H9 (cell line): ENCODE results near the gene ACAP3. TPM values are rescaled to one million over a fixed set of nuclear protein-coding genes. Genes with fewer than 3 reads are reported as not detected.

ENCODE experiments used
- DNase-seq: peaks from one replicate; pipeline ENCODE4 v3.0.0-alpha.2; 2017
- H2AFZ ChIP-seq: one replicate; pipeline ENCODE4 v1.6.1; 2013; ENCODE audit warnings: mild to moderate bottlenecking, low read length, control low read depth, moderate library complexity
- H2AK5ac ChIP-seq: 2 replicates; pipeline ENCODE4 v1.6.1; 2013; ENCODE audit warnings: low read length, control low read depth, mixed read lengths; ENCODE audit not compliant: insufficient read length
- H2BK120ac ChIP-seq: one replicate; pipeline ENCODE4 v1.6.1; 2013; ENCODE audit warnings: low read depth, mild to moderate bottlenecking, low read length, control low read depth, inconsistent platforms; ENCODE audit not compliant: poor library complexity, severe bottlenecking
- H2BK12ac ChIP-seq: 2 replicates; pipeline ENCODE4 v1.6.1; 2013; ENCODE audit warnings: low read length, control low read depth, mixed read lengths, low read depth; ENCODE audit not compliant: insufficient read length
- H2BK15ac ChIP-seq: 2 replicates; pipeline ENCODE4 v1.6.1; 2013; ENCODE audit warnings: low read depth, low read length, control low read depth
- H2BK20ac ChIP-seq: one replicate; pipeline ENCODE4 v1.6.1; 2013; ENCODE audit warnings: low read depth, mild to moderate bottlenecking, low read length, control low read depth, inconsistent platforms; ENCODE audit not compliant: poor library complexity, severe bottlenecking
- H2BK5ac ChIP-seq: 2 replicates; pipeline ENCODE4 v1.6.1; 2013; ENCODE audit warnings: low read length, control low read depth, mixed read lengths; ENCODE audit not compliant: insufficient read length
- H3K14ac ChIP-seq: 2 replicates; pipeline ENCODE4 v1.6.1; 2013; ENCODE audit warnings: low read length, control low read depth; ENCODE audit not compliant: insufficient read depth
- H3K18ac ChIP-seq: 2 replicates; pipeline ENCODE4 v1.6.1; 2013; ENCODE audit warnings: low read depth, mild to moderate bottlenecking, mixed read lengths, low read length, control low read depth; ENCODE audit not compliant: insufficient read length
- H3K23ac ChIP-seq: 2 replicates; pipeline ENCODE4 v1.6.1; 2013; ENCODE audit warnings: low read length, control low read depth, mixed read lengths, low read depth; ENCODE audit not compliant: insufficient read length
- H3K23me2 ChIP-seq: 2 replicates; pipeline ENCODE4 v1.6.1; 2013; ENCODE audit warnings: low read depth, mild to moderate bottlenecking, mixed read lengths, low read length, control low read depth; ENCODE audit not compliant: insufficient read length, poor library complexity, severe bottlenecking
- H3K27ac ChIP-seq: 2 replicates; pipeline ENCODE4 v1.5.1; 2013; ENCODE audit warnings: low read length, control low read depth, mixed read lengths, low read depth; ENCODE audit not compliant: insufficient read length
- H3K27me3 ChIP-seq: 2 replicates; pipeline ENCODE4 v1.6.1; 2013; ENCODE audit warnings: low read length, control low read depth, inconsistent platforms; ENCODE audit not compliant: insufficient read depth
- H3K4ac ChIP-seq: 2 replicates; pipeline ENCODE4 v1.6.1; 2013; ENCODE audit warnings: low read depth, mild to moderate bottlenecking, control low read depth, inconsistent platforms, low read length, moderate library complexity
- H3K4me1 ChIP-seq: 2 replicates; pipeline ENCODE4 v1.6.1; 2013; ENCODE audit warnings: low read length, control low read depth, inconsistent platforms; ENCODE audit not compliant: insufficient read depth
- H3K4me2 ChIP-seq: 2 replicates; pipeline ENCODE4 v1.6.1; 2013; ENCODE audit warnings: low read length, control low read depth, mixed read lengths; ENCODE audit not compliant: insufficient read length, insufficient read depth
- H3K56ac ChIP-seq: 2 replicates; pipeline ENCODE4 v1.6.1; 2013; ENCODE audit warnings: low read depth, mild to moderate bottlenecking, mixed read lengths, low read length, control low read depth; ENCODE audit not compliant: insufficient read length
- H3K79me1 ChIP-seq: 2 replicates; pipeline ENCODE4 v1.6.1; 2013; ENCODE audit warnings: low read depth, mild to moderate bottlenecking, moderate library complexity, low read length, control low read depth, inconsistent platforms; ENCODE audit not compliant: insufficient read depth, poor library complexity, severe bottlenecking
- H3K79me2 ChIP-seq: 2 replicates; pipeline ENCODE4 v1.6.1; 2013; ENCODE audit warnings: low read length, control low read depth, inconsistent platforms; ENCODE audit not compliant: insufficient read depth
- H3K9ac ChIP-seq: 2 replicates; pipeline ENCODE4 v1.6.1; 2013; ENCODE audit warnings: low read length, control low read depth, mixed read lengths; ENCODE audit not compliant: insufficient read length; ENCODE audit errors: extremely low read depth
- H3K9me3 ChIP-seq: one replicate; pipeline ENCODE4 v1.6.1; 2013; ENCODE audit warnings: low read depth, low read length, inconsistent platforms; ENCODE audit not compliant: control insufficient read depth
- H3T11ph ChIP-seq: one replicate; pipeline ENCODE4 v1.6.1; 2013; ENCODE audit warnings: mild to moderate bottlenecking, low read length, control low read depth, inconsistent platforms
- H4K20me1 ChIP-seq: one replicate; pipeline ENCODE4 v1.6.1; 2013; ENCODE audit not compliant: control insufficient read depth, insufficient read length, insufficient read depth
- H4K5ac ChIP-seq: 2 replicates; pipeline ENCODE4 v1.6.1; 2013; ENCODE audit warnings: low read depth, mild to moderate bottlenecking, mixed read lengths, low read length, control low read depth; ENCODE audit not compliant: insufficient read length
- H4K8ac ChIP-seq: replicated peaks from 2 replicates; pipeline ENCODE4 v1.6.1; 2013; ENCODE audit warnings: low read length, control low read depth, mixed read lengths, low read depth; ENCODE audit not compliant: insufficient read length
- H4K91ac ChIP-seq: 2 replicates; pipeline ENCODE4 v1.6.1; 2013; ENCODE audit warnings: low read depth, mild to moderate bottlenecking, moderate library complexity, mixed read lengths, low read length, control low read depth; ENCODE audit not compliant: insufficient read length
- H3K27ac Mint-ChIP-seq, 3 experiments: 2 replicates in 2 of 3; 3 replicates in 1 of 3; pipeline ENCODE4 v1.8.0; 2020 to 2021; ENCODE audit warnings: mixed read lengths in 3 of 3, mild to moderate bottlenecking in 1 of 3, moderate library complexity in 1 of 3
- H3K27me3 Mint-ChIP-seq: 2 replicates; pipeline ENCODE4 v1.8.0; 2021; ENCODE audit warnings: low read depth, mild to moderate bottlenecking, moderate library complexity, mixed read lengths
- H3K36me3 Mint-ChIP-seq, 3 experiments: 2 replicates in 2 of 3; 3 replicates in 1 of 3; pipeline ENCODE4 v1.8.0; 2020 to 2021; ENCODE audit warnings: low read depth in 3 of 3, mixed read lengths in 3 of 3; ENCODE audit not compliant: insufficient read depth in 1 of 3
- H3K4me1 Mint-ChIP-seq, 2 experiments: 2 replicates each; pipeline ENCODE4 v1.8.0; 2020; ENCODE audit warnings: mixed read lengths in 2 of 2
- H3K4me3 Mint-ChIP-seq, 2 experiments: 2 replicates in 1 of 2; 3 replicates in 1 of 2; pipeline ENCODE4 v1.8.0; 2020 to 2021; ENCODE audit warnings: mild to moderate bottlenecking in 2 of 2, mixed read lengths in 2 of 2, moderate library complexity in 1 of 2
- H3K9me3 Mint-ChIP-seq, 2 experiments: 2 replicates in 1 of 2; 3 replicates in 1 of 2; pipeline ENCODE4 v1.8.0; 2020; ENCODE audit warnings: mild to moderate bottlenecking in 2 of 2, mixed read lengths in 2 of 2, moderate library complexity in 1 of 2
- CTCF ChIP-seq: fragments of 200-600 bp; sonication (generic); conservative IDR thresholded peaks from 3 replicates; pipeline ENCODE4 v1.8.0; 2021; ENCODE audit warnings: antibody characterized with exemption, mild to moderate bottlenecking
- WGBS: extraction: QIAGEN DNeasy Blood & Tissue Kit; methylation state at CpG from one replicate; pipeline ENCODE4 v1.1.7; 2013; ENCODE audit warnings: missing lambda C conversion rate, low lambda C conversion rate, mixed read lengths; ENCODE audit not compliant: insufficient read length; ENCODE audit errors: extremely low coverage; 5-methylcytosine and 5-hydroxymethylcytosine counted together
- total RNA-seq: library from RNA; stranded (reverse); gene quantifications from 2 replicates; pipeline ENCODE4 v1.2.1, GENCODE V29; 2021

The ACAP3 gene
- total RNA-seq, 1 experiment from 2014 or later: 41.4 TPM

DNA sequence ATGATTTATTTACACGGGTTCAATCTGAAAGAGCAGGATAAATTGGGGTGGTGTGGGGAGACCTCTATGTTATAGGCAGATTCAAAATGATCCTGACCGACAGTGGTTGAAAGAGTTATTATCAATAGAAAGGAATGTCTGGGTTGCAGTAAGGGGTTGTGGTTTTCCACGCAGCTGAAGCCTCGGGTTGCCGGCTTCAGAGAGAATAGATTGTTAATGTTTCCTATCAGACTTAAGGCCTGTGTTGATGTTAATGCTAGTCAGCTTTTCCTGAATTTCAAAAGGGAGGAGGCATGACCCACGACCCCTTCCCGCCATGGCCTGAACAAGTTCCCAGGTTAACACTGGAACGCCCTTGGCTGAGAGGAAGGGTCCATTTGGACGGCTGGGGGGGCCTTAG lies 31.9 kb downstream of the ACAP3 start:
- Histone ChIP-seq H4K5ac (no peak overlapping the region), H4K91ac (no peak overlapping the region), H2BK120ac (no peak overlapping the region), H3T11ph (no peak overlapping the region), H4K8ac (no peak overlapping the region), H3K79me2 (peaks cover 19% of the 10 kb centered on the region; the same call in 1 of the 2 replicates), H2AK5ac (no peak overlapping the region), H3K9ac (no peak overlapping the region), H3K23ac (no peak overlapping the region), H3K79me1 (peaks cover 15% of the 10 kb centered on the region), H3K9me3 (no peaks in the 10 kb centered on the region), H3K14ac (no peak overlapping the region), H2BK15ac (no peak overlapping the region), H2BK20ac (no peak overlapping the region), H3K18ac (no peak overlapping the region), H2BK12ac (no peak overlapping the region), H4K20me1 (peaks cover 2% of the 10 kb centered on the region), H3K27me3 (no peaks in the 10 kb centered on the region), H3K56ac (no peak overlapping the region), H3K4me1 (peaks cover 5% of the 10 kb centered on the region; the same call in 1 of the 2 replicates), H2BK5ac (no peak overlapping the region), H2AFZ (no peak overlapping the region), H3K4me2 (no peak overlapping the region), H3K27ac (no peak overlapping the region), H3K23me2 (peaks cover 14% of the 10 kb centered on the region), H3K4ac (no peak overlapping the region; the same call in 1 of the 2 replicates)
- Mint-ChIP-seq H3K4me3 (peak overlapping the region in 1 of 2 experiments; percentile 25; a peak in 2 of 5 replicates), H3K4me1 (peaks cover 21 to 23% of the 10 kb centered on the region in 2 experiments), H3K27ac (no peak overlapping the region), H3K27me3 (peaks cover 6% of the 10 kb centered on the region; the same call in 1 of the 2 replicates), H3K36me3 (peaks cover 7 to 16% (median 15%) of the 10 kb centered on the region in 3 experiments; a peak in 6 of 7 replicates), H3K9me3 (no peaks in the 10 kb centered on the region; a peak in 1 of 5 replicates)
- no peak for DNase-seq
- no peak for TF ChIP-seq CTCF
- WGBS: no CpG with 5 or more reads among the region's 9 CpGs
